GM10248 (cell line): Measurements from ENCODE around the gene ARVCF.

ENCODE experiments used
- CTCF ChIA-PET: fragments of 300-600 bp; sonication (Branson Sonifier 250); formaldehyde crosslinking; extraction: SDS; loops from one replicate; lab custom pipeline; 2021; ENCODE audit warnings: antibody characterized with exemption; lab: Yijun Ruan, JAX
- POLR2A ChIA-PET: fragments of 350-650 bp; sonication (Branson Sonifier 250); formaldehyde crosslinking; extraction: SDS; loops from one replicate; lab custom pipeline; 2020; ENCODE audit warnings: antibody characterized with exemption; lab: Yijun Ruan, JAX
- DNase-seq: peaks from one replicate; pipeline ENCODE4 v3.0.0; 2012; ENCODE audit errors: extremely low spot score
- CTCF ChIP-seq: IDR thresholded peaks from 2 replicates; pipeline ENCODE4 v1.5.1; 2012; ENCODE audit warnings: mild to moderate bottlenecking, low read depth; ENCODE audit errors: extremely low read depth, missing control alignments, control extremely low read depth

The ARVCF gene

DNA sequence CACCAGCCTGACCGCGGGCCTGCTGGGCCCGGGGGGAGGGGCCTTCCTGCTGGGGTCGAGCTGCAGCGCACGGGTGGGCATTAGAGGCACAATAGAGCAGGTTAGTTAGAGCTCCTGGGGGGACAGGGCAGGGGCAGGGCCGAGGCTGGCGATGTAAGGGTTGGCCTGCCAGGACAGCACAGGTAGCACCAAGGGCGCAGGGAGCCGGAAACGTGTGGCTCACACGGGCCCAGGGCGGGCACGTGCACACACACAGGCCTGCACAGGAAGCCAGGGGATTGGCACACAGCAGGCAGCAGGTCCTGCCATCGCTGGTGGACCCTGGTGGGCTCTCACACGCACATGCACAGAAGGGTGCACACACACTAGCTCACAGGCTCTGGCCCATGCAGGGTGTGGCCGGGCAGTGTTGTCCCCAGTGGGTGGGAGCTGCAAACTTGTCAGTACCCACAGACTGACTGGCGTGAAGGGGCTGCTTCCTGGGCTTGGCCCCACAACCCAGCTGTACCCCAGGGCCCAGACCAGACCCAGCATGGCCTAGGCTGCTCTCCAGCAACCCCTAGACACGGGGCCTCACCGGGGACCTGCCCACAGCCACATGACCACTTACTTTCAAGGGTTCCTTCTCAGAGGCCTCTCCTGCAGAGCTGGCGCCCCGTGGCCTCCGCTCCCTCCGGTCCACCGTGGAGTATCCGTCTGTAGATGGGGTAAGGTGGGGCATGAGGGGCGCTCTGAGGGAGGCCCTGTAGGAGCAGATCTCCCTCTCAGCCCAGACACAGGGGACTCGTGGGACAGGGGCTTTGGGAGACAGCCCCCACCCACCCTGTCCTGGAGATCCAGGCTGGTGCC lies 45.1 kb downstream of the ARVCF start:
- TF ChIP-seq CTCF: no peak
- CTCF ChIA-PET: interaction anchor here (0.9 to 4.3 kb wide), 16 partner anchors 10 to 268 kb away, joined by 3 to 54 read pairs (median 4); no protein-coding TSS in a partner anchor
- POLR2A ChIA-PET: no interaction called here
- DNase-seq: no peak

DNA sequence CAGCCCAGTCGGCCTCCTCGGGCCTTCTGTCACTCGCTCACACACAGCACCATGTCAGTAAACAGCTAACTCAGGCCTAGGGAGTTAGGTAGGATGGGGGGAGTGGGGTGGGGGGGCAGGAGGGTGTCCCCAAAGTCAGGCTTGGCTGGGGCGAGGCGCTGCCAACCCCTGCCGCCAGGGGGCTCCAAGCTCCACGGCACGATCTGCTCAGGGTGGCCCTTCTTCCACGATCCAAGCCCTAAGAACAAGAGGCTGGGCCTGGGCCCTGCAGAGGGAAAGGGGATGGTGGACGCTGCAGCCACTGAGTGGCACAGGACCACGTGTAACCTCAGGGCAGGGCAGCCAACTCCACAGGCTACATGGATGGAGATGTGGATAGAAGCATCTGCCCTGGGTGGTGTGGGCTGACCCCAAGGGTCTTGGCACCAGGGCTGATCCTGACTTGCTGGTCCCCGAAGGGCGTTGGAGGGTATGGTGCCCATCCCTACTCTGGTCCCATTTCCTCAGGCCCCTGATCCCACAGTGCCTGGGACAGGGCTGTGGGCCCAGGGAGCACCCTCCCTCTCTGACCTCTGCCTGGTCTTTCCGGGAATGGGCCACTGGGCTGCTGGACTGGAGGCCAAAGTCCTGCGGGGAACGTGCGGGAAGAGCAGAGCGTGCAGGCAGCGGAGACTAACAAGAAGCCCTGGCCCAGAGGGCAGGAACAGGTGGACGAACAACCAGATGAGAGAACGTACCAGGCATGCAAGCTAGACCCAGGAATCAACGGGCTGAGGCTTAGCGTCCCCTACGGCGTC lies 45.9 kb downstream of the ARVCF start:
- POLR2A ChIA-PET: no interaction called here
- peak; percentile 95 for TF ChIP-seq CTCF
- CTCF ChIA-PET: interaction anchor here (0.7 to 4.3 kb wide), 22 partner anchors 8 to 268 kb away, joined by 3 to 54 read pairs (median 4); no protein-coding TSS in a partner anchor
- DNase-seq: peak; percentile 88

- ChIA-PET CTCF (interaction anchor here (0.7 to 4.3 kb wide), 15 partner anchors 9 to 159 kb away, joined by 3 to 54 read pairs (median 5); no protein-coding TSS in a partner anchor), POLR2A (no interaction called here)
- DNase-seq: no peak
- peak; percentile 15 for TF ChIP-seq CTCF
These were observed 46.6 kb downstream of the ARVCF start for GRCh38 chr22:19970031-19970478.

DNA sequence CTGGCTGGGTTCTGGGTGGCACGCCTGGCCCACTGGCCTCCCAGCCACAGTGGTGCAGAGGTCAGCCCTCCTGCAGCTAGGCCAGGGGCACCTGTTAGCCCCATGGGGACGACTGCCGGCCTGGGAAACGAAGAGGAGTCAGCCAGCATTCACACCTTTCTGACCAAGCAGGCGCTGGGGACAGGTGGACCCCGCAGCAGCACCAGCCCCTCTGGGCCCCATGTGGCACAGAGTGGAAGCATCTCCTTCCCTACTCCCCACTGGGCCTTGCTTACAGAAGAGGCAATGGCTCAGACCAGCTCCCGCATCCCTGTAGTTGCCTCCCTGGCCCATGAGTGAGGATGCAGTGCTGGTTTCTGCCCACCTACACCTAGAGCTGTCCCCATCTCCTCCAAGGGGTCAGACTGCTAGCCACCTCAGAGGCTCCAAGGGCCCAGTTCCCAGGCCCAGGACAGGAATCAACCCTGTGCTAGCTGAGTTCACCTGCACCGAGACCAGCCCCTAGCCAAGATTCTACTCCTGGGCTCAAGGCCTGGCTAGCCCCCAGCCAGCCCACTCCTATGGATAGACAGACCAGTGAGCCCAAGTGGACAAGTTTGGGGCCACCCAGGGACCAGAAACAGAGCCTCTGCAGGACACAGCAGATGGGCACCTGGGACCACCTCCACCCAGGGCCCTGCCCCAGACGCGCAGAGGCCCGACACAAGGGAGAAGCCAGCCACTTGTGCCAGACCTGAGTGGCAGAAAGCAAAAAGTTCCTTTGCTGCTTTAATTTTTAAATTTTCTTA lies 47.3 kb downstream of the ARVCF start:
- DNase-seq: no peak
- ChIA-PET POLR2A (no interaction called here), CTCF (interaction anchor here (0.7 to 4.3 kb wide), 10 partner anchors 9 to 160 kb away, joined by 3 to 54 read pairs (median 4); no protein-coding TSS in a partner anchor)
- no peak for TF ChIP-seq CTCF

DNA sequence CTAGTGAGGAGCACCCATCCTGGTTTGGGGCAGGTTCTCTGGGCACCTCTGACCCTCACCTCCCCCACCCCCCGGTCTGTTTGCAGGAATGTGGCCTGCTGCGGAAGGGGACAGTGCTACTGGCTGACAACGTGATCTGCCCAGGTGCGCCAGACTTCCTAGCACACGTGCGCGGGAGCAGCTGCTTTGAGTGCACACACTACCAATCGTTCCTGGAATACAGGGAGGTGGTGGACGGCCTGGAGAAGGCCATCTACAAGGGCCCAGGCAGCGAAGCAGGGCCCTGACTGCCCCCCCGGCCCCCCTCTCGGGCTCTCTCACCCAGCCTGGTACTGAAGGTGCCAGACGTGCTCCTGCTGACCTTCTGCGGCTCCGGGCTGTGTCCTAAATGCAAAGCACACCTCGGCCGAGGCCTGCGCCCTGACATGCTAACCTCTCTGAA lies 48.2 kb downstream of the ARVCF start:
- ChIA-PET CTCF (interaction anchor here (1.3 to 4.3 kb wide), 4 partner anchors 10 to 161 kb away, joined by 3 to 54 read pairs (median 6); no protein-coding TSS in a partner anchor), POLR2A (no interaction called here)
- no peak for TF ChIP-seq CTCF
- DNase-seq: no peak
